Vein endothelial cell (primary cell): ENCODE results near the gene TAL2. TPM values are rescaled to one million over a fixed set of nuclear protein-coding genes. Genes with fewer than 3 reads are reported as not detected.

Experiments used
- total RNA-seq: library from RNA; depleted of rRNA; stranded (reverse); fragments of >200 nt; gene quantifications from 2 replicates; pipeline ENCODE4 v1.2.3, GENCODE V29; 2012

Gene TAL2
- 0.65 TPM in 1 of 2 replicates, not detected in the other for total RNA-seq

DNA sequence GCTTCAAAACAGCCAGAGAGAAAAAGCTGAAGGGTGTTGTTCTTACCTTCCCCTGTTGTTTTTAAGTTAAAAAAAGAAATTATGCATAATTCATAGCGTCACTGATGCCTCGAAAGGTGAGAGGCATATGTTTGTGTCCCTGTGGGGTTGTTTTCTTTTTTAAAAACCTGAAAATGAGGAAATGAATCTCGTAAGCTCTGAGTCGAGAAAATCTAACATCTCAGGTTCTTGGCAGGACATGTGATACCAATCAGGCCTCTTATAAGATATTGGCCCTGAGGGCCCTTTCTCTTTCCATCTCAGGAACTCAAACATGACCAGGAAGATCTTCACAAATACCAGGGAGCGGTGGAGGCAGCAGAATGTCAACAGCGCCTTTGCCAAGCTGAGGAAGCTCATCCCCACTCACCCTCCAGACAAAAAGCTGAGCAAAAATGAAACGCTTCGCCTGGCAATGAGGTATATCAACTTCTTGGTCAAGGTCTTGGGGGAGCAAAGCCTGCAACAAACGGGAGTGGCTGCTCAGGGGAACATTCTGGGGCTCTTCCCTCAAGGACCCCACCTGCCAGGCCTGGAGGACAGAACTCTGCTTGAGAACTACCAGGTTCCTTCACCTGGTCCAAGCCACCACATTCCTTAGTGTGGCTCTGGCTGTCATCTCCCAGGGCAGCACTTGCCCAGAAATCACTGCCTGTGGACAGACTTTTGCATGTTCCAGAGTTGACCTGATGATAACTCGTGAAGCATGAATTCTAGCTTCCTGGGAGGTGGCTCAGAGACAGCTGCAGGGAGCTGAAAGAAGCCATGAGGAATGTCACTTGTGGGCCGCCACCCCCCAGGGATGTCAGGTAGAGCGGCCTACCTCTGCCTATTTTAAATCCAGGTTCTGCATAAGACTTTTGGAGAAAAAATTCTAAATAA, at the start of gene TAL2:
Gene TAL2, plus strand, starts transcription at position 274 of the 921 bp plus-strand sequence. Its CDS starts 40 bp downstream, at position 314.

DNA sequence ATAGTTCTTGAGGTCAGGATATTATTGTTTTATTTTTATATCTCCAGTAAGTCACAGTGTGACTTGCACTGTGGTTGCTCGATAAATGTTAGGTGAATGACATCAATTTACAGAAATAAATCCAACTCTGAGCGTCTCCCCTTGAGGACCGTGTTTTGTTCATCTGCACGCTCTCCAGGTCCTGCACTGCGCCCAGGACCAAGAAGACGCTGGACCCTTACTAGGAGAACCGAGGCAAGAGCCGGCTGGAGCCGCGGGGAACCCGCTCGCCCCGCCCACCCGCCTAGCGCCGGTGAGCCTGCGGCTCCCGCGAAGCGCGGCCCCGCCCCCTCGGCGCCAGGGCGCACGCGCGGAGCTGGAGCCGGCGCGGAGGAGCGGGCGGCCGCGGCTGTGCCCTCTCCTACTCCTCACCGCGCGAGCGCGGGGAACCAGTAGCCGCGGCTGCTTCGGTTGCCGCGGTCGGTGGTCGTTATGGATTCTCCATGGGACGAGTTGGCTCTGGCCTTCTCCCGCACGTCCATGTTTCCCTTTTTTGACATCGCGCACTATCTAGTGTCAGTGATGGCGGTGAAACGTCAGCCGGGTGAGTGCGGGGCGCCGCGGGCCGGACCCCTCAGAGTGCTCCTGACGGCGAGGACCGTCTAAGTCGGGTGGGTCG, 32.1 kb downstream of the TAL2 start, which contains the start of gene TMEM38B:
Gene TMEM38B, plus strand, starts transcription at position 352 of the 658 bp plus-strand sequence. Its CDS starts 120 bp downstream, at position 472.

Other genes with a start within 250 kb of the TAL2 start
- gene FSD1L, start 214.4 kb upstream of the TAL2 start, total RNA-seq, result 3.6 and 6.9 TPM in 2 replicates
- gene FKTN, start 104.3 kb upstream of the TAL2 start, total RNA-seq, result 24.5 and 29.7 TPM in 2 replicates
- 5.2 and 7.5 TPM in 2 replicates for gene TMEM38B, start 32.1 kb downstream of the TAL2 start, total RNA-seq